ENCODE data around the gene PARP14.
"Not testable (repeated sequence)": the region's sequence is repeated elsewhere in the genome, so short reads cannot be mapped to it uniquely, and the experiment has no call there.

PARP14 gene

GRCh38 chr3:122727766-122728165 lies 47.1 kb downstream of the PARP14 start:
- DNase-seq: no peak

- no peak for DNase-seq
These were observed 47.5 kb downstream of the PARP14 start for GRCh38 chr3:122728186-122728585.

- DNase-seq: no peak
These were observed 48.3 kb downstream of the PARP14 start for GRCh38 chr3:122728756-122729514.

GRCh38 chr3:122730240-122730639 lies 49.6 kb downstream of the PARP14 start:
- no peak for DNase-seq

- DNase-seq: not testable (repeated sequence)
These were observed 52.3 kb downstream of the PARP14 start for GRCh38 chr3:122732682-122733525.

- no peak for DNase-seq
These were observed 58.5 kb downstream of the PARP14 start for GRCh38 chr3:122739172-122739571.

GRCh38 chr3:122742234-122742633 lies 61.6 kb downstream of the PARP14 start:
- DNase-seq: no peak

- DNase-seq: no peak
These were observed 63.0 kb downstream of the PARP14 start for GRCh38 chr3:122743581-122744120.

GRCh38 chr3:122745369-122746021 lies 64.9 kb downstream of the PARP14 start:
- no peak for DNase-seq

GRCh38 chr3:122747295-122747694 lies 66.7 kb downstream of the PARP14 start:
- DNase-seq: not testable (repeated sequence)

- DNase-seq: no peak
These were observed 67.7 kb downstream of the PARP14 start for GRCh38 chr3:122748347-122748746.

- no peak for DNase-seq
These were observed 74.3 kb downstream of the PARP14 start for GRCh38 chr3:122754929-122755328.

GRCh38 chr3:122755491-122755890 lies 74.9 kb downstream of the PARP14 start:
- no peak for DNase-seq

- DNase-seq: no peak
These were observed 78.4 kb downstream of the PARP14 start for GRCh38 chr3:122758877-122759560.

- no peak for DNase-seq
These were observed 80.0 kb downstream of the PARP14 start for GRCh38 chr3:122760453-122761271.

GRCh38 chr3:122766430-122766829 lies 85.8 kb downstream of the PARP14 start:
- no peak for DNase-seq

GRCh38 chr3:122767540-122768372 lies 87.1 kb downstream of the PARP14 start:
- no peak for DNase-seq

GRCh38 chr3:122770521-122771202 lies 90.0 kb downstream of the PARP14 start:
- no peak for DNase-seq

- DNase-seq: no peak
These were observed 92.2 kb downstream of the PARP14 start for GRCh38 chr3:122772827-122773226.

GRCh38 chr3:122773944-122774509 lies 93.4 kb downstream of the PARP14 start:
- DNase-seq: no peak
